Fibroblast of mammary gland (primary cell): ENCODE results near the gene ADGRG1.
A peak's percentile ranks its signal among the peaks of the same experiment; 100 is the strongest.

ENCODE experiments used
- DNase-seq: peaks from one replicate; pipeline ENCODE4 v3.0.0-alpha.2; 2010; ENCODE audit warnings: low read depth
- H3K4me3 ChIP-seq: 2 replicates; pipeline ENCODE4 v1.5.1; 2011; ENCODE audit warnings: low read depth, mild to moderate bottlenecking, low read length, moderate library complexity; ENCODE audit not compliant: control insufficient read depth
- TF ChIP-seq, protein P1 (sequence below): conservative IDR thresholded peaks from 2 replicates; pipeline ENCODE4 v1.5.1; 2011; ENCODE audit warnings: low read depth, low read length, inconsistent platforms; ENCODE audit not compliant: control insufficient read depth, insufficient read depth

Gene ADGRG1

DNA sequence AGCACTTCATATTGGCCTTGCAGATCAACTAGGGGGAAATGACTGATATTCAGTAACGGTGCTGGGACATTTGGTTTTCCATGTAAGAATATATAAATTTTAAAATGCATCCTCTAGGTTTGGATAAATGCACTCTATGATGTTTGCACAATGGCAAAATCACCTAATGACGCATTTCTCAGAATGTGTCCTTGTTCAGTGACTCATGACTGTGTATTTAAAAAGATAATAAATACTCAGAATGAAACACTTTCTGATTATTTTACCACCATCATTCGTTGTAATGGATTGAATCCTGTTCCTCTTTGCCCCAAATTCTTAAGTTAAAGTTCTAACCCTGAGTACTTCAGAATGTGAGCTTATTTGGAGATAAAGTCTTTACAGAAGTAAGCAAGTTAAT is 17.2 kb upstream of the ADGRG1 start:
- TF ChIP-seq, protein P1, sequence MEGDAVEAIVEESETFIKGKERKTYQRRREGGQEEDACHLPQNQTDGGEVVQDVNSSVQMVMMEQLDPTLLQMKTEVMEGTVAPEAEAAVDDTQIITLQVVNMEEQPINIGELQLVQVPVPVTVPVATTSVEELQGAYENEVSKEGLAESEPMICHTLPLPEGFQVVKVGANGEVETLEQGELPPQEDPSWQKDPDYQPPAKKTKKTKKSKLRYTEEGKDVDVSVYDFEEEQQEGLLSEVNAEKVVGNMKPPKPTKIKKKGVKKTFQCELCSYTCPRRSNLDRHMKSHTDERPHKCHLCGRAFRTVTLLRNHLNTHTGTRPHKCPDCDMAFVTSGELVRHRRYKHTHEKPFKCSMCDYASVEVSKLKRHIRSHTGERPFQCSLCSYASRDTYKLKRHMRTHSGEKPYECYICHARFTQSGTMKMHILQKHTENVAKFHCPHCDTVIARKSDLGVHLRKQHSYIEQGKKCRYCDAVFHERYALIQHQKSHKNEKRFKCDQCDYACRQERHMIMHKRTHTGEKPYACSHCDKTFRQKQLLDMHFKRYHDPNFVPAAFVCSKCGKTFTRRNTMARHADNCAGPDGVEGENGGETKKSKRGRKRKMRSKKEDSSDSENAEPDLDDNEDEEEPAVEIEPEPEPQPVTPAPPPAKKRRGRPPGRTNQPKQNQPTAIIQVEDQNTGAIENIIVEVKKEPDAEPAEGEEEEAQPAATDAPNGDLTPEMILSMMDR, result no peak
- H3K4me3 ChIP-seq, result no peak overlapping the region
- peak; percentile 66 for DNase-seq

DNA sequence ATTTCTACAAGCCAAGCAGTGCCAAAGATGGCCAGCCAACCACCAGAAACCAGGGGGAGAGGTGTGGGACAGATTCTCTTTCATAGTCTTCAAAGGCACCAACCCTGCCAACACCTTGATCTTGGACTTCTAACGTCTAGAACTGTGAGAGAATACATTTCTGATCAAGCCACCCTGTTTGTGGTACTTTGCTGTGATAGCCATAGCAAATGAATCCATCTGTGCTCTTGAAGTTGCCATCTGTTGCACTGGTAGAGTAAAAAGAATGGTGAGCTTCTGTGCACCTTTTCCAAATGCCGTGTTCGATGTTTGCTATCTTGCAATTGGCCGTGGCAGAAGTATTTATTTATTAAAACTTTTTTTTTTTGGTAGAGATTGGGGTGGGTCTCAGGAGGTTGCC is 16.7 kb upstream of the ADGRG1 start:
- no peak for DNase-seq
- TF ChIP-seq, protein P1, result no peak
- H3K4me3 ChIP-seq, result no peak overlapping the region

DNA sequence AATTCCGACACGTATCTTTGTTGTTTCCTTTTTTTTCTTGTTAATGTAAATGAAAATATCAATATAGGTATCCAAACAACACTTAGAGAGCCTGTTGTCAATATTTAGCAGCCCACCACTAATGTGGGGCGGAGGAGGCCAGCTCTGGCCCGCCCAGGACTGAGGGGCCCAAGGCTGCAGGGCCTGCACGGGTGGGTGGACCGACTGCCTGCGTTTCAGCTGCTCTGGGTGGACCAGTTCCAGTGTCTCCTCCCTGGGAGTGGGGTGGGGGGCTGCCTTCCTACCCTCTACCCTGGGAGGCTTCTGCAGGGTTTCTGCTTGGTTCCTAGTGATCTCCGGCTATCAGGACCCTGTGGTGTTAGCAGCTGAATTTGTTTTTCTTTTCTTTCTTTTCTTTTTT is 15.9 kb upstream of the ADGRG1 start:
- no peak for DNase-seq
- TF ChIP-seq, protein P1, result no peak
- H3K4me3 ChIP-seq, result no peak overlapping the region

DNA sequence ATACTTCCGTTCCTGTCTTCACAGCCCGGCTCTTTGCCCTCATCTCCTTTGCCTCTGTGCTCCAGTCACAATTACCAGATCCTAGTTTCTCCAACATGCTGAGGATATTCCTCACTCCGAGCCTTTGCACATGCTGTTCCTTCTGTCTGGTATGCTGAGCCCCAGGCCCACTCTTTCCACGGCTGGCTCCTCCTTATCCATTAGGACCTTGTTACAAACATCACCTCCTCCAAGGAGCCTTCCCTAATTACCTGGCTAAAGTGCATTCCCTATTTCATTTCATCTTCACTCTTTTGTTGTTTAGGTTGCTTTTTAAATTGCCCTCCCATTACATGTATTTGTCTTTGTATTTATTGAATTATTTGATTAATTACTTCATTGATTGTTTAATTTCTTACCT is 14.9 kb upstream of the ADGRG1 start:
- TF ChIP-seq, protein P1, result no peak
- no peak for DNase-seq
- no peak overlapping the region for H3K4me3 ChIP-seq

DNA sequence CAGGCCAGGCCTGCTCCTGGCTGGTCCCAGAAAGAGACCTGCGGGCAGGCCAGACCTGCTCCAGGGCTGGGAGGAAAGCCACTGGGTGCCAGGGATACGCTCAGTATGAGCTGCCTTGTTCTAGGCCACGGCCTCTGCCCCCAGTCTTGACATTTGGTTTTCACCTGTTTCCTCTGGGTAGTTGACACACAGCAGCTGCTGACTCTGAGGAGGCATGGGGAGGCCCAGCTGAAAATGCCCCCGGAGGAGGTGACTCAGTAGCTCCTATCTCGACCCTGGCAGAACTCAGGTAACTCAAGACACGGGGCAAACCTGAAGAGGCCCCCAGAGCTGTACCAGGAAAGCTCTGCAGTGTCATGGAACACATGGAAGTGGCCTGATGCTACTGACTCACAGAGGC is 13.9 kb upstream of the ADGRG1 start:
- TF ChIP-seq, protein P1, result no peak
- no peak for DNase-seq
- no peak overlapping the region for H3K4me3 ChIP-seq

DNA sequence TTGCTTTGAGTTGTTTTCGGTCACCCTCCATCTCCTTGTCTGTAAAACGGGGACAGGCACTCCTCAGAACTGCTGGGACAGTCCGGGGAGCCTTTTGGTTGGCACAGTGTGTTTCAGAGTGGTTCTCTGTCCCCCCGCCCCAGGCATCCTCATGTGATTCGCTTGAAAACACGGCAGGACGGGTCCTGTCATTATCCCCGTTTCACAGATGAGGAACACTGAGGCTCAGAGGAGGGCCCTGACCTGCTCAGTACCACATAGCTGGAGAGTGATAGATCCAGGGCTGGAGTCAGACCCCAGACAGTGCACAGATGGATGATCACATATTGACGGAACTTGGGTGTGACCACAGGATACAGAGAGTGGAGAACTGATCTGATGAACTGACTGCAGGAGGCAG is 13.5 kb upstream of the ADGRG1 start:
- TF ChIP-seq, protein P1, result no peak
- DNase-seq, result no peak
- no peak overlapping the region for H3K4me3 ChIP-seq

DNA sequence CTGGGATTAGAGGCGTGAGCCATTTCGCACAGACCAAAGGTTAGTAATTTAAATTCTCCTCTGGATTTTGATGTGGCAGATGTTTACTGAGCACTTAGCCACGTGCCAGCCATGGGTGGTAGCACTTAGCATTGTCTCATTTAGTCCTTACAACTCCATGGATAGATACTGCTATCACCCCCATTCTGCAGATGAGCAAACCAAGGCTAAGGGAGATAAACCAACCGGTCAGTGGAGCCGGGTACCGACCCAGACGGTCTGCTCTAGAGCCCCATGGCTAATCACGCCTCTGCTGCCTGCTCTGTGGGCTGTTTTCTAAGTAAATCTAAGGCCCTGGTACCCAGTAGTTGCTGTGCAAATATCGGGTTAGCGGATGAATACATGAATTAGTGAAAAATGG is 12.6 kb upstream of the ADGRG1 start:
- H3K4me3 ChIP-seq, result no peak overlapping the region
- TF ChIP-seq, protein P1, result no peak
- no peak for DNase-seq
